CD4-positive, alpha-beta T cell treated with Interferon alpha-2 for 1 hour (primary cell): Measurements from ENCODE around the gene MAN2C1.
"Not testable (repeated sequence)": the region's sequence is repeated elsewhere in the genome, so short reads cannot be mapped to it uniquely, and the experiment has no call there.

ENCODE experiments used
- DNase-seq, 2 donors: peaks; one replicate each; pipeline ENCODE4 v3.0.0-alpha.2; 2020 to 2022

MAN2C1 gene

GRCh38 chr15:75367913-75368688, at the start of gene MAN2C1:
TSS of gene MAN2C1 (minus strand) at chr15:75368607. CDS start at chr15:75368583, 24 bp downstream.
- peak; percentile 92 to 93 for DNase-seq

- no peak for DNase-seq
Observed at GRCh38 chr15:75416584-75416983, 48.2 kb upstream of the MAN2C1 start.

GRCh38 chr15:75410196-75410595, 41.8 kb upstream of the MAN2C1 start:
- no peak for DNase-seq

GRCh38 chr15:75407083-75407482, 38.7 kb upstream of the MAN2C1 start:
- no peak for DNase-seq

GRCh38 chr15:75403892-75404291, 35.5 kb upstream of the MAN2C1 start:
- DNase-seq: no peak

GRCh38 chr15:75397494-75397893, 29.1 kb upstream of the MAN2C1 start:
- DNase-seq: no peak

GRCh38 chr15:75389791-75390382, 21.5 kb upstream of the MAN2C1 start:
- DNase-seq: no peak

- not testable (repeated sequence) for DNase-seq
Observed at GRCh38 chr15:75383986-75384385, 15.6 kb upstream of the MAN2C1 start.

GRCh38 chr15:75380773-75381172, 12.4 kb upstream of the MAN2C1 start:
- DNase-seq: no peak

GRCh38 chr15:75371901-75372688, 3.7 kb upstream of the MAN2C1 start:
- DNase-seq: no peak

GRCh38 chr15:75371486-75371885, 3.1 kb upstream of the MAN2C1 start:
- DNase-seq: no peak

- DNase-seq: no peak
Observed at GRCh38 chr15:75369897-75370581, 1.6 kb upstream of the MAN2C1 start.

- peak in 1 of 2 donors; percentile 43 for DNase-seq
Observed at GRCh38 chr15:75368689-75369239, 357 bp upstream of the MAN2C1 start.

GRCh38 chr15:75367406-75367912, 948 bp downstream of the MAN2C1 start:
- no peak for DNase-seq

- no peak for DNase-seq
Observed at GRCh38 chr15:75367006-75367405, 1.4 kb downstream of the MAN2C1 start.

GRCh38 chr15:75366163-75366562, 2.2 kb downstream of the MAN2C1 start:
- DNase-seq: no peak

- no peak for DNase-seq
Observed at GRCh38 chr15:75364881-75365280, 3.5 kb downstream of the MAN2C1 start.

- DNase-seq: no peak
Observed at GRCh38 chr15:75363786-75364185, 4.6 kb downstream of the MAN2C1 start.

GRCh38 chr15:75362642-75363249, 5.7 kb downstream of the MAN2C1 start:
- DNase-seq: no peak

GRCh38 chr15:75361989-75362641, 6.3 kb downstream of the MAN2C1 start:
- no peak for DNase-seq

- no peak for DNase-seq
Observed at GRCh38 chr15:75361361-75361988, 6.9 kb downstream of the MAN2C1 start.
